ENCODE data around the gene DNAH14. TPM values are rescaled to one million over a fixed set of nuclear protein-coding genes. Genes with fewer than 3 reads are reported as not detected.

Gene DNAH14
- total and polyA plus RNA-seq, 2 of the 13 experiments (the other 11 are each of a cell fraction or from before 2014, with no cell fraction given) = 4.5 to 27.5 TPM

DNA sequence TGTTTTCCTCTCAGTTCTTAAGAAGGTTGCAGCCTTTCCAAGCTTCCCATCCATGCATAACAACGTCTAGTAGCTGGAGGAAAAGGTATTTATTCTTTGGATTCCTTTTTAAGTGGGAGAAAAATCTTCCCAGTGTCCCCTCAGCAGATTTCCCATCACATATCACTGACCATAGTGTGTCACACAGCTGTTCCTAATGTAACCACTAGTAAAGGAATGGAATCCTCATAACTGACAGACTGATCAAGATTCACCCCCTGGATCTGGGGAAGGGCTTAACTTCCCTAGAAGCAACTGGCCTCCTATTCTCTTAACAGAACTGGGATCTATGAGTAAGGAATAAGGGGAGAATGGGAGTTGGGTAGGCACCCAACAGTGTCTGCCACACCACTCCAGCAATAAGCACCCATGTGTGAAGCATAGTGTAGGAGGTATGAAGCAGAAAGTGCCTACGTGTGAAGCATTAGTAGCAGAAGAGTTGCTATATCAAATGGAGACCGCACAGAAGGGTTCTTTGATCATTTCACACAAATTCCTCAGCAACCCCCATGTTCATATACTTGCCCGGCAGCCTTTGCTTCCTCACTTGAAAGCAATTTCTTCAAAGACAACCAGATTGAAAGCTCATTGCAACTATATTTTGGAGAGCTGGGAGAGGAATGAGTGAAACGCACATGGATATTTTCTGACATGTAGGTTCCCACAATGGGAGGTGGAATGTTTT lies 28.2 kb upstream of the DNAH14 start:
- no peak overlapping the region for H3K4me2 ChIP-seq (ENCODE audit: low read depth, low read length)
- POLR2A ChIA-PET = no interaction called here

More for the DNA sequence above, 28.2 kb upstream of the DNAH14 start:
- CTCF ChIA-PET (ENCODE audit: low intra/inter-chr PET ratio, low total read pairs) = no interaction called here
- TF ChIP-seq, protein P1, sequence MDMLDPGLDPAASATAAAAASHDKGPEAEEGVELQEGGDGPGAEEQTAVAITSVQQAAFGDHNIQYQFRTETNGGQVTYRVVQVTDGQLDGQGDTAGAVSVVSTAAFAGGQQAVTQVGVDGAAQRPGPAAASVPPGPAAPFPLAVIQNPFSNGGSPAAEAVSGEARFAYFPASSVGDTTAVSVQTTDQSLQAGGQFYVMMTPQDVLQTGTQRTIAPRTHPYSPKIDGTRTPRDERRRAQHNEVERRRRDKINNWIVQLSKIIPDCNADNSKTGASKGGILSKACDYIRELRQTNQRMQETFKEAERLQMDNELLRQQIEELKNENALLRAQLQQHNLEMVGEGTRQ (IDR thresholded peaks at IDR 0.05; ENCODE audit: low read depth, low read length) = no peak
- TF ChIP-seq, protein P1 (CRISPR knock-in tag; IDR thresholded peaks at IDR 0.05; ENCODE audit: borderline replicate concordance) = no peak
- TF ChIP-seq MTA1 (CRISPR knock-in tag; IDR thresholded peaks at IDR 0.05; ENCODE audit: borderline replicate concordance) = no peak
- TF ChIP-seq YEATS2 (CRISPR knock-in tag; IDR thresholded peaks at IDR 0.05; ENCODE audit: borderline replicate concordance) = no peak
- TF ChIP-seq ZBTB20 (CRISPR knock-in tag; IDR thresholded peaks at IDR 0.05; ENCODE audit: borderline replicate concordance, low read depth) = no peak
- TF ChIP-seq BCL6 (CRISPR knock-in tag; IDR thresholded peaks at IDR 0.05) = no peak
- TF ChIP-seq RXRB (CRISPR knock-in tag; IDR thresholded peaks at IDR 0.05; ENCODE audit: borderline replicate concordance) = no peak
- TF ChIP-seq PHF8 (CRISPR knock-in tag; IDR thresholded peaks at IDR 0.05) = no peak
- no peak for TF ChIP-seq ZNF253 (CRISPR knock-in tag; IDR thresholded peaks at IDR 0.05; ENCODE audit: borderline replicate concordance)
- TF ChIP-seq, protein P2, sequence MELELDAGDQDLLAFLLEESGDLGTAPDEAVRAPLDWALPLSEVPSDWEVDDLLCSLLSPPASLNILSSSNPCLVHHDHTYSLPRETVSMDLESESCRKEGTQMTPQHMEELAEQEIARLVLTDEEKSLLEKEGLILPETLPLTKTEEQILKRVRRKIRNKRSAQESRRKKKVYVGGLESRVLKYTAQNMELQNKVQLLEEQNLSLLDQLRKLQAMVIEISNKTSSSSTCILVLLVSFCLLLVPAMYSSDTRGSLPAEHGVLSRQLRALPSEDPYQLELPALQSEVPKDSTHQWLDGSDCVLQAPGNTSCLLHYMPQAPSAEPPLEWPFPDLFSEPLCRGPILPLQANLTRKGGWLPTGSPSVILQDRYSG (CRISPR knock-in tag; IDR thresholded peaks at IDR 0.05) = no peak
- no peak for TF ChIP-seq ZMAT3 (CRISPR knock-in tag; conservative IDR thresholded peaks at IDR 0.05)
- no peak for TF ChIP-seq TRIM24 (CRISPR knock-in tag; IDR thresholded peaks at IDR 0.05)
- in situ Hi-C loops (cut with HindIII; ENCODE audit: extremely low pct_ligation_motif_present, low pct_unique_long_range_greater_than_20kb) (no loop called here), intact Hi-C loops (cut with micrococcal nuclease; ENCODE audit: unreplicated experiment) (no loop called here)
- H3K9ac ChIP-seq (ENCODE audit: insufficient read depth, low read depth, low read length) = no peak overlapping the region
- FAIRE-seq = no peak
- no peak overlapping the region for H3K4me3 ChIP-seq (replicated peaks in 1 of 3; ENCODE audit: insufficient read depth in 1 of 3, low read depth in 2 of 3, low read length in 3 of 3)
- H3K9me3 ChIP-seq (ENCODE audit: low read length) = peaks cover 6% of the 10 kb centered on the region; the same call in 1 of the 2 replicates
- no peaks in the 10 kb centered on the region for H3K79me2 ChIP-seq (ENCODE audit: insufficient read depth, low read length)
- no peak for DNase-seq (ENCODE audit: low spot score)
- no TSS peak for BruUV-seq (replicated peaks)
- no peak overlapping the region for H3K27ac ChIP-seq (ENCODE audit: extremely low read length, insufficient read depth, low read length)
- no peaks in the 10 kb centered on the region for H3K36me3 ChIP-seq (replicated peaks in 1 of 2; ENCODE audit: control insufficient read depth in 1 of 2, insufficient read depth in 2 of 2, low read length in 2 of 2)
- H4K20me1 ChIP-seq (ENCODE audit: insufficient read depth, low read length) = no peaks in the 10 kb centered on the region
- no peak for ATAC-seq
- H3K27me3 ChIP-seq (ENCODE audit: control insufficient read depth in 1 of 2, insufficient read depth in 2 of 2, low read length in 2 of 2) = no peaks in the 10 kb centered on the region; a peak in 1 of 5 replicates
- H2AFZ ChIP-seq (ENCODE audit: low read length) = no peak overlapping the region
- H3K4me1 ChIP-seq (ENCODE audit: insufficient read depth, low read length) = no peaks in the 10 kb centered on the region
- WGBS (ENCODE audit: low lambda C conversion rate) = 6% methylated on average over 5 of the region's 5 CpGs
